HG02938 (cell line): ENCODE data around the gene ZNF775.

ENCODE experiments used
- ATAC-seq: cut with Tn5 transposase; IDR thresholded peaks from one replicate; pipeline ENCODE4 v1.9.1; 2021; ENCODE audit warnings: mild to moderate bottlenecking, moderate library complexity; ENCODE audit not compliant: unreplicated experiment

The ZNF775 gene

GRCh38 chr7:150399421-150400007, 20.4 kb downstream of the ZNF775 start:
- ATAC-seq = no peak

GRCh38 chr7:150400008-150400787, 21.1 kb downstream of the ZNF775 start:
- no peak for ATAC-seq

- no peak for ATAC-seq
Observed at GRCh38 chr7:150400788-150401423, 21.8 kb downstream of the ZNF775 start.

GRCh38 chr7:150401424-150401790, 22.3 kb downstream of the ZNF775 start:
- no peak for ATAC-seq

- ATAC-seq = no peak
Observed at GRCh38 chr7:150401861-150402631, 22.9 kb downstream of the ZNF775 start.

- ATAC-seq = no peak
Observed at GRCh38 chr7:150402671-150403321, 23.7 kb downstream of the ZNF775 start.

- no peak for ATAC-seq
Observed at GRCh38 chr7:150403376-150404171, 24.4 kb downstream of the ZNF775 start.

GRCh38 chr7:150404172-150404804, 25.2 kb downstream of the ZNF775 start:
- ATAC-seq = no peak

- peak; percentile 46 for ATAC-seq
Observed at GRCh38 chr7:150404805-150405583, 25.9 kb downstream of the ZNF775 start.

- no peak for ATAC-seq
Observed at GRCh38 chr7:150405584-150406311, 26.6 kb downstream of the ZNF775 start.

GRCh38 chr7:150406312-150406566, 27.1 kb downstream of the ZNF775 start:
- ATAC-seq = no peak

- ATAC-seq = peak; percentile 66
Observed at GRCh38 chr7:150406567-150407421, 27.7 kb downstream of the ZNF775 start.

- no peak for ATAC-seq
Observed at GRCh38 chr7:150407588-150408392, 28.7 kb downstream of the ZNF775 start.

- no peak for ATAC-seq
Observed at GRCh38 chr7:150408393-150409299, 29.5 kb downstream of the ZNF775 start.

GRCh38 chr7:150409300-150410030, 30.3 kb downstream of the ZNF775 start:
- ATAC-seq = no peak
